ENCODE data around the gene OR5K1. TPM values are rescaled to one million over a fixed set of nuclear protein-coding genes. Genes with fewer than 3 reads are reported as not detected.

Gene OR5K1
- total RNA-seq, result not detected
- polyA plus RNA-seq, result not detected

- Histone ChIP-seq H3K27ac (ENCODE audit: low read depth, low read length) (no peak within 1 kb of the TSS), H3K36me3 (ENCODE audit: insufficient read depth, low read length) (no peaks in the 10 kb centered on the region), H3K9me3 (ENCODE audit: low read length) (no peaks in the 10 kb centered on the region), H3K4me3 (ENCODE audit: low read length) (no peak within 1 kb of the TSS), H3K27me3 (ENCODE audit: insufficient read depth, low read length, poor library complexity, severe bottlenecking) (no peaks in the 10 kb centered on the region), H3K4me1 (ENCODE audit: insufficient read depth, low read length) (no peaks in the 10 kb centered on the region)
- H3K9me3 Mint-ChIP-seq, result peaks cover 0 to 7% (median 0%) of the 10 kb centered on the region in 5 donors
- H3K27me3 Mint-ChIP-seq, result peaks cover 0 to 1% of the 10 kb centered on the region in 2 donors
- ChIA-PET CTCF (no interaction called here), POLR2A (no interaction called here)
- H3K27ac Mint-ChIP-seq, result no peak within 1 kb of the TSS
- no peak within 1 kb of the TSS for H3K4me3 Mint-ChIP-seq
- DNase-seq, result no peak
- H3K4me1 Mint-ChIP-seq, result peaks cover 5 to 17% (median 10%) of the 10 kb centered on the region in 3 donors
- peaks cover 0 to 14% (median 0%) of the 10 kb centered on the region in 3 donors for H3K36me3 Mint-ChIP-seq
Observed at GRCh38 chr3:98462901-98463300, at the start of gene OR5K1. TSS of gene OR5K1 (plus strand) at chr3:98463201. CDS start at chr3:98469577, 6,376 bp downstream.

- POLR2A ChIA-PET, result no interaction called here
- Histone ChIP-seq H3K4me1 (ENCODE audit: insufficient read depth, low read length) (no peaks in the 10 kb centered on the region), H3K9me3 (ENCODE audit: low read length) (peaks cover 8% of the 10 kb centered on the region), H3K36me3 (ENCODE audit: insufficient read depth, low read length) (no peaks in the 10 kb centered on the region), H3K27me3 (ENCODE audit: insufficient read depth, low read length, poor library complexity, severe bottlenecking) (no peaks in the 10 kb centered on the region), H3K27ac (ENCODE audit: low read depth, low read length) (no peak overlapping the region), H3K4me3 (ENCODE audit: low read length) (no peak overlapping the region)
- CTCF ChIA-PET, result no interaction called here
- Mint-ChIP-seq H3K4me3 (no peak overlapping the region), H3K27ac (peak overlapping the region in 1 of 8 donors; percentile 69), H3K9me3 (peaks cover 27 to 34% (median 33%) of the 10 kb centered on the region in 5 donors), H3K36me3 (peaks cover 2 to 39% (median 6%) of the 10 kb centered on the region in 3 donors), H3K27me3 (no peaks in the 10 kb centered on the region), H3K4me1 (no peaks in the 10 kb centered on the region)
- no peak for DNase-seq
Observed at GRCh38 chr3:98432575-98432974, 30.4 kb upstream of the OR5K1 start.

DNA sequence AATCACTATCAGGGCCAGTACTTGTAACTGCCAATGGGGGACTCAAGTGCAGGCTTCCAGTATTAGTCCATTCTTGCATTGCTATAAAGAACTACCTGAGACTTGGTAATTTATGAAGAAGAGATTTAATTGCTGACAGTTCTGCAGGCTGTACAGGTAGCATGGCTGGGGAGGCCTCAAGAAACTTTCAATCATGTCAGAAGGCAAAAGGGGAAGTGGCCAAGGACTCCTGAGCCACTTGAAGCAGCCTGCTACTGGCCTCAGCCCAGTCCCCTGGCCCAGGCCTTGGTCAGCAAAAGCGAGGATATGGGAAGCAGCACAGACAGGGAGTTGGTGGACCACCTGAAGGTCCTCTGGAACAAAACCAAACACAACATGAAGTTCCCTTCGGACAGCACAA, 29.2 kb upstream of the OR5K1 start:
- Histone ChIP-seq H3K9me3 (ENCODE audit: low read length) (peaks cover 4% of the 10 kb centered on the region), H3K27me3 (ENCODE audit: insufficient read depth, low read length, poor library complexity, severe bottlenecking) (no peaks in the 10 kb centered on the region), H3K4me1 (ENCODE audit: insufficient read depth, low read length) (no peaks in the 10 kb centered on the region), H3K36me3 (ENCODE audit: insufficient read depth, low read length) (no peaks in the 10 kb centered on the region), H3K27ac (ENCODE audit: low read depth, low read length) (no peak overlapping the region), H3K4me3 (ENCODE audit: low read length) (no peak overlapping the region)
- no peak overlapping the region for H3K4me3 Mint-ChIP-seq
- no peaks in the 10 kb centered on the region for H3K27me3 Mint-ChIP-seq
- ChIA-PET CTCF (no interaction called here), POLR2A (no interaction called here)
- no peak for DNase-seq
- peaks cover 21 to 26% (median 25%) of the 10 kb centered on the region in 5 donors for H3K9me3 Mint-ChIP-seq
- peaks cover 2 to 30% (median 6%) of the 10 kb centered on the region in 3 donors for H3K36me3 Mint-ChIP-seq
- peak overlapping the region in 1 of 8 donors; percentile 27 for H3K27ac Mint-ChIP-seq
- no peaks in the 10 kb centered on the region for H3K4me1 Mint-ChIP-seq

- peaks cover 16 to 20% (median 18%) of the 10 kb centered on the region in 5 donors for H3K9me3 Mint-ChIP-seq
- no peaks in the 10 kb centered on the region for H3K27me3 Mint-ChIP-seq
- Histone ChIP-seq H3K36me3 (ENCODE audit: insufficient read depth, low read length) (no peaks in the 10 kb centered on the region), H3K4me1 (ENCODE audit: insufficient read depth, low read length) (no peaks in the 10 kb centered on the region), H3K4me3 (ENCODE audit: low read length) (no peak overlapping the region), H3K27ac (ENCODE audit: low read depth, low read length) (no peak overlapping the region), H3K9me3 (ENCODE audit: low read length) (peaks cover 4% of the 10 kb centered on the region), H3K27me3 (ENCODE audit: insufficient read depth, low read length, poor library complexity, severe bottlenecking) (no peaks in the 10 kb centered on the region)
- no peak overlapping the region for H3K27ac Mint-ChIP-seq
- CTCF ChIA-PET, result no interaction called here
- DNase-seq, result no peak
- POLR2A ChIA-PET, result no interaction called here
- peaks cover 1 to 23% (median 3%) of the 10 kb centered on the region in 3 donors for H3K36me3 Mint-ChIP-seq
- H3K4me1 Mint-ChIP-seq, result no peaks in the 10 kb centered on the region
- no peak overlapping the region for H3K4me3 Mint-ChIP-seq
Observed at GRCh38 chr3:98434412-98434811, 28.6 kb upstream of the OR5K1 start.

DNA sequence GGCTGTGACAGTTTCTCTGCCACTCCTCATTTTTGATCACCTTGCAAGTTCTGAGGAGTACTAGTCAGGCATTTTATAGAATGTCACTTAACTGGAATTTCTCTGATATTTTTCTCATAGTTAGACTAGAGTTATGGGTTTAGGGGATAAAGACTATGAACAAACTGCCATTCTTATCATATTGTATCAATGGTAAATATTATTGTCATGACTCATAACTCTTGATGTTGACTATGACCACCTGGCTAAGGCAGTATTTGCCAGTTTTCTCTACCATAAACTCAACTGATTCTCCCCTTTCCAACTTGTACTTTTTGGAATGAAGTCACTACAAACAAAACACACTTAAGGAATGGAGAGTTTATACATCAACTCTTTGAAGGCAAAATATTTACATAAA, 22.7 kb upstream of the OR5K1 start:
- Mint-ChIP-seq H3K4me3 (no peak overlapping the region), H3K4me1 (no peaks in the 10 kb centered on the region), H3K9me3 (no peaks in the 10 kb centered on the region), H3K27ac (no peak overlapping the region), H3K36me3 (peaks cover 0 to 1% (median 0%) of the 10 kb centered on the region in 3 donors), H3K27me3 (no peaks in the 10 kb centered on the region)
- Histone ChIP-seq H3K9me3 (ENCODE audit: low read length) (no peaks in the 10 kb centered on the region), H3K4me3 (ENCODE audit: low read length) (no peak overlapping the region), H3K27me3 (ENCODE audit: insufficient read depth, low read length, poor library complexity, severe bottlenecking) (no peaks in the 10 kb centered on the region), H3K4me1 (ENCODE audit: insufficient read depth, low read length) (no peaks in the 10 kb centered on the region), H3K36me3 (ENCODE audit: insufficient read depth, low read length) (no peaks in the 10 kb centered on the region), H3K27ac (ENCODE audit: low read depth, low read length) (no peak overlapping the region)
- ChIA-PET CTCF (no interaction called here), POLR2A (no interaction called here)
- DNase-seq, result no peak

GRCh38 chr3:98445949-98446406, 17.0 kb upstream of the OR5K1 start:
- no peaks in the 10 kb centered on the region for H3K9me3 Mint-ChIP-seq
- peaks cover 4 to 5% of the 10 kb centered on the region in 2 donors for H3K27me3 Mint-ChIP-seq
- CTCF ChIA-PET, result no interaction called here
- H3K27me3 ChIP-seq (ENCODE audit: insufficient read depth, low read length, poor library complexity, severe bottlenecking), result no peaks in the 10 kb centered on the region
- peaks cover 7 to 13% (median 11%) of the 10 kb centered on the region in 3 donors for H3K4me1 Mint-ChIP-seq
- POLR2A ChIA-PET, result no interaction called here
- H3K9me3 ChIP-seq (ENCODE audit: low read length), result no peaks in the 10 kb centered on the region
- no peak overlapping the region for H3K4me3 Mint-ChIP-seq
- peaks cover 0 to 1% (median 0%) of the 10 kb centered on the region in 3 donors for H3K36me3 Mint-ChIP-seq
- no peak overlapping the region for H3K4me3 ChIP-seq (ENCODE audit: low read length)
- DNase-seq, result no peak
- H3K27ac Mint-ChIP-seq, result no peak overlapping the region
- H3K4me1 ChIP-seq (ENCODE audit: insufficient read depth, low read length), result no peaks in the 10 kb centered on the region
- H3K27ac ChIP-seq (ENCODE audit: low read depth, low read length), result no peak overlapping the region
- H3K36me3 ChIP-seq (ENCODE audit: insufficient read depth, low read length), result no peaks in the 10 kb centered on the region

DNA sequence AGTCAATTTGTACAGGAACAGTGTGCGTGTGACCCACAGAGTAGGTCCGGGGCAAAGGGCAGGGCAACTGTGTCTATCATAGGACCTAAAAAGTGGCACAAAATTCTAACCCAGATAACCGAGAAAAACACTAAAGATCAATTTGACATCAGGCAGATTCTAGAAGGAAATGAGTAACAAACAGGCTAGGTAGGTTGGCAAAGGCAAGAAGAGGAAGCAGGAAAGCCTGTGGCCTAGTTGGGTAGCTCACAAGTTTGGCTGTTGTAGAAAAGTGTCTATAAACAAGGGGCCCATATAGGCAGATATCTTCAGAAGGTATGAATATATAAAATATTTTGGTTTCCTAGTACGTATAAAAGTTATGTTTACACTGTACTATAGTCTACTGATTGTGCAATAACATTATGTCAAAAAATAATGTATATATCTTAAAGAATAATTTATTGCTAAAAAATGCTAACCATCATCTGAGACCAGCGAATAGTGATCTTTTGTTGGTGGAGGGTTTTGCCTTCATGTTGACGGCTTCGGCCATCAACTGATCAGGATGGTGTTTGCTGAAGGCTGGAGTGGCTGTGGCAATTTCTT, 13.3 kb upstream of the OR5K1 start:
- H3K9me3 ChIP-seq (ENCODE audit: low read length), result no peaks in the 10 kb centered on the region
- Mint-ChIP-seq H3K9me3 (no peaks in the 10 kb centered on the region), H3K27ac (peak overlapping the region in 5 of 8 donors; percentile 19 to 96 (median 60)), H3K4me1 (peaks cover 7 to 13% (median 11%) of the 10 kb centered on the region in 3 donors), H3K27me3 (peaks cover 4 to 5% of the 10 kb centered on the region in 2 donors), H3K4me3 (no peak overlapping the region), H3K36me3 (no peaks in the 10 kb centered on the region)
- DNase-seq, result no peak
- H3K27ac ChIP-seq (ENCODE audit: low read depth, low read length), result no peak overlapping the region
- no peaks in the 10 kb centered on the region for H3K4me1 ChIP-seq (ENCODE audit: insufficient read depth, low read length)
- ChIA-PET CTCF (no interaction called here), POLR2A (no interaction called here)
- H3K27me3 ChIP-seq (ENCODE audit: insufficient read depth, low read length, poor library complexity, severe bottlenecking), result no peaks in the 10 kb centered on the region
- no peak overlapping the region for H3K4me3 ChIP-seq (ENCODE audit: low read length)
- H3K36me3 ChIP-seq (ENCODE audit: insufficient read depth, low read length), result no peaks in the 10 kb centered on the region

- peaks cover 4 to 5% of the 10 kb centered on the region in 2 donors for H3K27me3 Mint-ChIP-seq
- H3K36me3 Mint-ChIP-seq, result no peaks in the 10 kb centered on the region
- no peaks in the 10 kb centered on the region for H3K36me3 ChIP-seq (ENCODE audit: insufficient read depth, low read length)
- DNase-seq, result no peak
- H3K27ac ChIP-seq (ENCODE audit: low read depth, low read length), result no peak overlapping the region
- H3K9me3 ChIP-seq (ENCODE audit: low read length), result no peaks in the 10 kb centered on the region
- H3K9me3 Mint-ChIP-seq, result no peaks in the 10 kb centered on the region
- H3K4me3 Mint-ChIP-seq, result no peak overlapping the region
- no peaks in the 10 kb centered on the region for H3K4me1 ChIP-seq (ENCODE audit: insufficient read depth, low read length)
- ChIA-PET POLR2A (no interaction called here), CTCF (no interaction called here)
- H3K4me1 Mint-ChIP-seq, result peaks cover 7 to 13% (median 11%) of the 10 kb centered on the region in 3 donors
- no peak overlapping the region for H3K4me3 ChIP-seq (ENCODE audit: low read length)
- peak overlapping the region in 1 of 8 donors; percentile 79 for H3K27ac Mint-ChIP-seq
- H3K27me3 ChIP-seq (ENCODE audit: insufficient read depth, low read length, poor library complexity, severe bottlenecking), result no peaks in the 10 kb centered on the region
Observed at GRCh38 chr3:98450372-98450771, 12.6 kb upstream of the OR5K1 start.
